Cardiac muscle cell (in vitro differentiated cells and primary cell): ENCODE measurements around the gene DLG2. TPM values are rescaled to one million over a fixed set of nuclear protein-coding genes. Genes with fewer than 3 reads are reported as not detected.

Source experiments
- DNase-seq, 2 donors: peaks; one replicate each; pipeline versions ENCODE4 v3.0.0 to v3.0.0-alpha.2; 2010 to 2017; ENCODE audit warnings: low read depth in 1 of 2, low spot score in 1 of 2
- H3K27ac ChIP-seq: fragments of 200-600 bp; sonication (generic); 2 replicates; pipeline ENCODE4 v1.5.1; 2016
- H3K27me3 ChIP-seq: fragments of 200-600 bp; sonication (generic); 2 replicates; pipeline ENCODE4 v1.6.0; 2016; ENCODE audit warnings: control low read depth
- H3K36me3 ChIP-seq: fragments of 200-600 bp; sonication (generic); 2 replicates; pipeline ENCODE4 v1.5.1; 2016; ENCODE audit warnings: control low read depth
- H3K4me1 ChIP-seq: fragments of 200-600 bp; sonication (generic); 2 replicates; pipeline ENCODE4 v1.8.1; 2017; ENCODE audit warnings: low read depth, mild to moderate bottlenecking, mixed run types
- H3K4me3 ChIP-seq: fragments of 200-600 bp; sonication (generic); 2 replicates; pipeline ENCODE4 v1.5.1; 2016; ENCODE audit warnings: mild to moderate bottlenecking
- H3K9me3 ChIP-seq: fragments of 200-600 bp; sonication (generic); 2 replicates; pipeline ENCODE4 v1.5.1; 2017; ENCODE audit warnings: low read depth, mild to moderate bottlenecking, control low read depth
- polyA plus RNA-seq: library from polyadenylated mRNA; unstranded; fragments of >200 nt; fragmentation: Nextera tagmentation; extraction: Ambion mirVana; gene quantifications from 2 replicates; pipeline ENCODE4 v1.2.1, GENCODE V29; 2016
- total RNA-seq: library from RNA; depleted of rRNA; stranded (reverse); fragments of >200 nt; gene quantifications from 2 replicates; pipeline ENCODE4 v1.2.3, GENCODE V29; 2016
- TF ChIP-seq, protein P1 (sequence below): IDR thresholded peaks from 2 replicates; pipeline ENCODE4 v1.5.1; 2012; ENCODE audit warnings: low read depth, mild to moderate bottlenecking, low read length

DLG2 gene
- total and polyA plus RNA-seq, 2 experiments from 2014 or later, result 3.5 to 15.9 TPM

DNA sequence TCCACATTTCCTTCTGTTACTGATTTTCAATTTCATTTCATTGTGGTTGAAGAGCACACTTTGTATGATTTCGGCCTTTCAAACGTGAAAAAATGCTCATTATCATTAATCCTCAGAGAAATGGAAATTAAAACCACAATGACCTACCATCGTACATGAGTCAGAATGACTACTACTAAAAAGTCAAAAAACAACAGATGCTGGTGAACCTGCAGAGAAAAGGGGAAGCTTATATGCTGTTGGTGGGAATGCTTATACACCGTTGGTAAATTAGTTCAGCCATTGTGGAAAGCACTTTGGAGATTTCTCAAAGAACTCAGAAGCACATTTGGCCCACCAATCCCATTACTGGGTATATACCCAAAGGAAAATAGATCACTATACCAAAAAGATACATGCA lies 57.6 kb downstream of the DLG2 start:
- TF ChIP-seq, protein P1, sequence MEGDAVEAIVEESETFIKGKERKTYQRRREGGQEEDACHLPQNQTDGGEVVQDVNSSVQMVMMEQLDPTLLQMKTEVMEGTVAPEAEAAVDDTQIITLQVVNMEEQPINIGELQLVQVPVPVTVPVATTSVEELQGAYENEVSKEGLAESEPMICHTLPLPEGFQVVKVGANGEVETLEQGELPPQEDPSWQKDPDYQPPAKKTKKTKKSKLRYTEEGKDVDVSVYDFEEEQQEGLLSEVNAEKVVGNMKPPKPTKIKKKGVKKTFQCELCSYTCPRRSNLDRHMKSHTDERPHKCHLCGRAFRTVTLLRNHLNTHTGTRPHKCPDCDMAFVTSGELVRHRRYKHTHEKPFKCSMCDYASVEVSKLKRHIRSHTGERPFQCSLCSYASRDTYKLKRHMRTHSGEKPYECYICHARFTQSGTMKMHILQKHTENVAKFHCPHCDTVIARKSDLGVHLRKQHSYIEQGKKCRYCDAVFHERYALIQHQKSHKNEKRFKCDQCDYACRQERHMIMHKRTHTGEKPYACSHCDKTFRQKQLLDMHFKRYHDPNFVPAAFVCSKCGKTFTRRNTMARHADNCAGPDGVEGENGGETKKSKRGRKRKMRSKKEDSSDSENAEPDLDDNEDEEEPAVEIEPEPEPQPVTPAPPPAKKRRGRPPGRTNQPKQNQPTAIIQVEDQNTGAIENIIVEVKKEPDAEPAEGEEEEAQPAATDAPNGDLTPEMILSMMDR, result no peak
- Histone ChIP-seq H3K36me3 (no peaks in the 10 kb centered on the region), H3K9me3 (no peaks in the 10 kb centered on the region), H3K27me3 (no peaks in the 10 kb centered on the region), H3K4me3 (no peak overlapping the region), H3K27ac (no peak overlapping the region), H3K4me1 (no peaks in the 10 kb centered on the region)
- DNase-seq, result no peak

- TF ChIP-seq, protein P1, result no peak
These were observed 68.7 kb downstream of the DLG2 start for GRCh38 chr11:85558411-85558810.

GRCh38 chr11:85551881-85552280 lies 75.3 kb downstream of the DLG2 start:
- TF ChIP-seq, protein P1, result no peak
- Histone ChIP-seq H3K9me3 (no peaks in the 10 kb centered on the region), H3K4me1 (no peaks in the 10 kb centered on the region), H3K36me3 (no peaks in the 10 kb centered on the region), H3K27ac (no peak overlapping the region), H3K4me3 (no peak overlapping the region), H3K27me3 (no peaks in the 10 kb centered on the region)
- DNase-seq, result no peak

More at GRCh38 chr11:85558411-85558810, 68.7 kb downstream of the DLG2 start:
- Histone ChIP-seq H3K36me3 (no peaks in the 10 kb centered on the region), H3K27ac (no peak overlapping the region), H3K27me3 (no peaks in the 10 kb centered on the region), H3K4me1 (no peaks in the 10 kb centered on the region), H3K4me3 (no peak overlapping the region), H3K9me3 (no peaks in the 10 kb centered on the region)
- DNase-seq, result no peak

GRCh38 chr11:85541683-85542082 lies 85.5 kb downstream of the DLG2 start:
- peaks cover 8% of the 10 kb centered on the region for H3K4me1 ChIP-seq
- H3K27ac ChIP-seq, result no peak overlapping the region
- H3K9me3 ChIP-seq, result no peaks in the 10 kb centered on the region
- no peaks in the 10 kb centered on the region for H3K36me3 ChIP-seq
- H3K27me3 ChIP-seq, result no peaks in the 10 kb centered on the region
- DNase-seq, result no peak
- TF ChIP-seq, protein P1, result no peak
- no peak overlapping the region for H3K4me3 ChIP-seq

DNA sequence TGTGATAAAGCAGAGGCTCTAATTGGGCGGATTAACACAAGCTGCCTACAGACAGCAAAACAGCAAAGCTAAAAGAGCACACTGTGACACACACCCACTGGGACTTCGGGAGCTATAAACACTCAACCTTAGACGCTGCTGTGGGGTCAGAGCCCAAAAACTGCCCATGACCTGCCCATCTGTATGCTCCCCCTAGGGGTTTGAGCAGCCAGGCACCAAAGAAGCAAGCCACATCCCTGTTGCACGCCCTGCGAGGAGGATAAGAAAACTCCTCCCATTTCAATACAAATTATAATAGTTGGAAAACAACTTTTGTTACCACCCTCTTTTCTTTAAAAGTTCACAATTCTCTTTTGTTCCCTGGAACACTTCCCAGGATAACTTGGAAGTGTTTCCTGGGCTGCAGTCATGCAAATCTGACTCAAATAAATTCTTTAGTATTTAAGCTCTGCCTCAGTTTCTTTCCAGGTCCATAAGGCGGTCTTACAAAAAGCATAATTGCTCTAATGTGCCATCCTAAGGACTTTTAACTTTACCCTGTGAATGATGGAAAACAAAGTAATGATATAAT lies 86.4 kb downstream of the DLG2 start:
- Histone ChIP-seq H3K4me1 (peaks cover 8% of the 10 kb centered on the region), H3K27me3 (no peaks in the 10 kb centered on the region), H3K4me3 (no peak overlapping the region), H3K36me3 (no peaks in the 10 kb centered on the region), H3K9me3 (no peaks in the 10 kb centered on the region), H3K27ac (no peak overlapping the region)
- TF ChIP-seq, protein P1, result no peak
- DNase-seq, result no peak
